Dendritic cell treated with granulocyte-macrophage colony-stimulating factor and Interleukin-4, amounts not matched to agents 40 ng/mL and 50 ng/mL, for 4 days (primary cell): ENCODE measurements around the gene UGT1A6.

Experiments used
- H3K27ac Mint-ChIP-seq: one replicate; pipeline ENCODE4 v1.8.0; 2022; ENCODE audit warnings: mild to moderate bottlenecking, mixed read lengths
- H3K27me3 Mint-ChIP-seq: one replicate; pipeline ENCODE4 v1.8.0; 2022; ENCODE audit warnings: mild to moderate bottlenecking, mixed read lengths
- H3K36me3 Mint-ChIP-seq: one replicate; pipeline ENCODE4 v1.8.0; 2022; ENCODE audit warnings: low read depth, mixed read lengths
- H3K4me1 Mint-ChIP-seq: one replicate; pipeline ENCODE4 v1.8.0; 2022; ENCODE audit warnings: low read depth, mixed read lengths
- H3K4me3 Mint-ChIP-seq: one replicate; pipeline ENCODE4 v1.8.0; 2022; ENCODE audit warnings: mild to moderate bottlenecking, moderate library complexity, mixed read lengths
- H3K9me3 Mint-ChIP-seq: one replicate; pipeline ENCODE4 v1.8.0; 2022; ENCODE audit warnings: mixed read lengths
- intact Hi-C: fragments of 100-400 bp; cut with micrococcal nuclease; formaldehyde crosslinking; loops from one replicate; pipeline ENCODE4 v1.15.0; 2022

The UGT1A6 gene

DNA sequence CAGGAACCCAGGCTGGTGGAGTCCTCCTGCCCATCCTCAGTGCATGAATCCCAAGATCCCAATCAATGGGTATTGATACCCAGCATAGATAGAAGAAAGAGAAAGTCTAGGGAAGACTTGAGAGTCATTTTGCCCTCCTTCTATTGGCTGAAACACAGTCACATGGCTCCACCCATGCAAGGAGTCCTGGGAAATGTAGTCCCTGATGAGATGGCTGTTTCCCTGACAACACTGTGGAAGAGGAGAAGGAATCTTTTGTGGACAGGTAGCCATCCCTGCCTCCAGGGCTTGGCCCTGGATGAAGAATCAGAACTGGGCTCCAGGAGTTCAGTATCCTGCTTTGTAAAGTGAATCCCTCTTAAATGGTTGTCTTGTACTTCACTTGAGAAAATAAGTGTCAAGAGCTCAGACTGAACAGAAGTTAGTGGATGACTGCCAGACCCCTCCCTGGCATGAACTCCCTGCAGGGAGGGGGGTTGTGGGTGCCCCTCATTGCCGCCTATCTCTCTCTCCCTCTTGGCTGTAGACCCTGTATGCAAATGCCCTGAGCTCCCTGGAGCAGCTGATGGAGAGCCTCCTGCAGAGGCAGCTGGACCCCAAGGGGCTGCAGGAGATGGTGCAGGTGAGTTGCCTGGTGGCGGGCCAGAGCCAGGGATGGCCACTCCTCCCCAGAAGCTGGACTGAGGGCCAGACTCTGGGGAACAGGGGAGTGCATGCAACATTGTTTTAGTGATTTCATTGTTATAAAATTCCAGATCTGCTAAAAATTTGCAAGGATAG lies 121.6 kb downstream of the UGT1A6 start:
- H3K4me1 Mint-ChIP-seq, result no peaks in the 10 kb centered on the region
- H3K4me3 Mint-ChIP-seq, result no peak overlapping the region
- intact Hi-C loops, result no loop called here
- H3K27me3 Mint-ChIP-seq, result peaks cover 3% of the 10 kb centered on the region
- H3K36me3 Mint-ChIP-seq, result no peaks in the 10 kb centered on the region
- H3K27ac Mint-ChIP-seq, result no peak overlapping the region
- no peaks in the 10 kb centered on the region for H3K9me3 Mint-ChIP-seq

DNA sequence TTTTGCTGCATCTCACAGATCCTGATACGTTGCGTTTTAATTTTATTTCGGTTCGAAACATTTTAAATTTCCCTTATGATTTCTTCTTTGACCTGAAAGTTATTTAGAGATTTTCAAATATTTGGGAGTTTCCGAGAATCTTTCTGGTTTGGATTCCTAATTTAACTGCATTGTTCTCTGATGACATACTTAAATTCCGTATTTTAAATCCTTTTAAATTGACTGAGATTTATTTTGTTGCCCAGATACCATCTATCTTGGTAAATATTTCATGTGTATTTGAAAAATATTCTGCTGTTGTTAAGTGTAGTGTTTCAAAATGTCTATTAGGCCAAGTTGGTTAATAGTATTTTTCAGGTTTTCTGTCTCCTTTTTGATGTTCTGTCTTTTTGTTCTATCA lies 123.2 kb downstream of the UGT1A6 start:
- H3K27me3 Mint-ChIP-seq, result peaks cover 3% of the 10 kb centered on the region
- no peak overlapping the region for H3K4me3 Mint-ChIP-seq
- no peaks in the 10 kb centered on the region for H3K9me3 Mint-ChIP-seq
- no peak overlapping the region for H3K27ac Mint-ChIP-seq
- no peaks in the 10 kb centered on the region for H3K36me3 Mint-ChIP-seq
- intact Hi-C loops, result no loop called here
- no peaks in the 10 kb centered on the region for H3K4me1 Mint-ChIP-seq

DNA sequence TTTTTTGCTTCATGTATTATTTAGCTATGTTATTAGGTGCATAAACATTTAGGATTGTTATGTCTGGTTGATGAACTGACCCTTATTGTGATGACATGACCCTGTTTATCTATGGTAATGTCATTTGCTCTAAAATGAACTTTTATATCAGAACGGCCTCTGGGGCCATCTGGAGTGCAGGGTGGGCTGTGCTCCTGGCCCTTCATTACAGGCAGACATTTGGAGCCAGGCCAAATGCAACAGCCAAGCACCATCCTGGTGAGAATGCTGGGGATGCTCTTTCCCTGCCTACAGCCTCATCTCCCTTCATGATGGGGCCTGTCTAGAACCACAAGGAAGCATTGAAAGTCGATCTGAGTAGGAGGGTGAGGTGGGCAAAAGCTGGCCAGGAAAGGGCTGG lies 123.6 kb downstream of the UGT1A6 start:
- H3K27me3 Mint-ChIP-seq, result peaks cover 3% of the 10 kb centered on the region

DNA sequence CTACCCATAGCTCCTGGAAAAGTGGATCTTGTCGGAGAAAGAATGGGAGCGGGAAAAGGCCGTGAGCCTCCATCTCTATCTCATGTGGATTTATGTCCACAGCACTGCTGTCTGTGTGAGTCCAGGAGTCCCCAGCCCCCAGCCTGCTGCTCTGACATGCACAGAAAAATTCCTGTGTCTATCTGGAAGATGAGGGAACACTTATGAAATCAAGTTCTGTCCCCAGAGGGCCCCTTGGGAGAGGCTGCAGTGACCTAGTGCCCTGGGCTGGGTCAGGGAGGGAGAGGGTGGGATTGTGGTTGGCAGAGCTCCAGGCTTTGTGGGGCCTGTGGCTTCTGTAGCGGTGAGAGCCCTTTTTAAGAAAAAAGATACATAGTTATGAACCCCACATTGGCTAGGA lies 124.1 kb downstream of the UGT1A6 start:
- H3K4me1 Mint-ChIP-seq, result no peaks in the 10 kb centered on the region
- peaks cover 3% of the 10 kb centered on the region for H3K27me3 Mint-ChIP-seq
- H3K4me3 Mint-ChIP-seq, result no peak overlapping the region
- no peaks in the 10 kb centered on the region for H3K9me3 Mint-ChIP-seq
- intact Hi-C loops, result no loop called here
- H3K27ac Mint-ChIP-seq, result no peak overlapping the region
- no peaks in the 10 kb centered on the region for H3K36me3 Mint-ChIP-seq

More for the DNA sequence above, 123.6 kb downstream of the UGT1A6 start:
- H3K27ac Mint-ChIP-seq, result no peak overlapping the region
- H3K4me1 Mint-ChIP-seq, result no peaks in the 10 kb centered on the region
- no peaks in the 10 kb centered on the region for H3K36me3 Mint-ChIP-seq
- no peaks in the 10 kb centered on the region for H3K9me3 Mint-ChIP-seq
- intact Hi-C loops, result no loop called here
- H3K4me3 Mint-ChIP-seq, result no peak overlapping the region

DNA sequence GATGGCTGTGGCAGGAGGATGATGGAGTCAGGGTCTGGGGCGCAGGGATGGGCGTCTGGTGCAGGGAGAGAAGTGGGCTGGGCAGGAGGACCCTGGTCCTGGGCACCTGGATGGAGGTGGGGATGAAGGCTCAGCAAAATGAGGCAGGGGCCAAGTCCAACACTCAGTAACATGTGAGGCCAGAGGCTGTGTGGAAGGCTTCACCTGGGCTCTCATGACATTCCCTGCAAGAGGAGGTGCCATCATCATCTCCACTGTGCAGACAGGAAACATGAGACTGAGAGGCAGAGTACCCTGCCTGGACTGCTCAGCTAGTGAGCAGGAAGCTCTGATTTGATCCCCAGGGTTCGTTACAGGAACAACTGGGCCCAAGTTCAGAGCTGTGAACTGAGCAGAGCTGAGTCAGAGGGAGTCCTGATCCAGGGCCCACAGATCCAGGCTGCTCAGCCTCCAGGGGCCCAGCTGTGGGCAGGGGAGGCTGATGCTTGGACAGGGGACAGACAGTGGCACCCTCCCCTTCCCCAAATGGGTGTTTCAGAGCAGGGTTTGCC lies 124.7 kb downstream of the UGT1A6 start:
- no peaks in the 10 kb centered on the region for H3K4me1 Mint-ChIP-seq
- H3K27me3 Mint-ChIP-seq, result peaks cover 3% of the 10 kb centered on the region
- no peaks in the 10 kb centered on the region for H3K9me3 Mint-ChIP-seq
- intact Hi-C loops, result no loop called here
- H3K4me3 Mint-ChIP-seq, result no peak overlapping the region
- H3K27ac Mint-ChIP-seq, result no peak overlapping the region
- no peaks in the 10 kb centered on the region for H3K36me3 Mint-ChIP-seq

DNA sequence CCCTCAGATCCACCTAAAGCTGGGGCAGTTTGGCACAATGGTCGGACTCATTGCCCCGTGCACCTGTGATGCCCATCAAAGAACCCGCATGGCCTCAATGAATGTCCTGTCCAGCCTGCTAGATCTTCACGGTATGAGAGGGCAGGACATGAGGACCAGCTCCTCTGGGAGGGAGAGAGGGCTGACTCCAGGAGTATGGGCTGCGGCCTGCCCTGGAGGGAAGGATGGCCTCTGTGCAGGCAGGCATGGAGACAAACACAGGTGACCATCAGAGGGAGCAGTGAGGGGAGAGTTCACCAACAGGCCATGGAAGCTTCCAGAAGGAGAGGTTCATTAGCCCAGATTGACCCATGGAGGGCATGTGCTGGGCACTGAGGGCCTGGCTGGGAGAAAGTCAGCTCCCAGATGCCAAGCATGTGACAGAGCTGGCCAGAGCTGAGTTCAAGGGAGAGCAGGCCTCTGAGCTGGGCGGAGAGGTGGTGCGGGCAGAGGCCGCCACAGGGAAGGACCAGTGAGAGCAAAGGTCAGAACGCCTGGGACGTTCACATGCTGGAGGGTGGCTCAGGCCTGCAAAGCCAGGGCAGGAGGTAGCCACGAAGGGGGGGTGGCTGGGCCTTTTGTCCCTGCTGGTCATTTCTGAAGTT lies 125.4 kb downstream of the UGT1A6 start:
- Mint-ChIP-seq H3K4me1 (peaks cover 3% of the 10 kb centered on the region), H3K4me3 (no peak overlapping the region), H3K36me3 (no peaks in the 10 kb centered on the region), H3K9me3 (no peaks in the 10 kb centered on the region), H3K27ac (no peak overlapping the region), H3K27me3 (peaks cover 3% of the 10 kb centered on the region)
- intact Hi-C loops, result no loop called here

DNA sequence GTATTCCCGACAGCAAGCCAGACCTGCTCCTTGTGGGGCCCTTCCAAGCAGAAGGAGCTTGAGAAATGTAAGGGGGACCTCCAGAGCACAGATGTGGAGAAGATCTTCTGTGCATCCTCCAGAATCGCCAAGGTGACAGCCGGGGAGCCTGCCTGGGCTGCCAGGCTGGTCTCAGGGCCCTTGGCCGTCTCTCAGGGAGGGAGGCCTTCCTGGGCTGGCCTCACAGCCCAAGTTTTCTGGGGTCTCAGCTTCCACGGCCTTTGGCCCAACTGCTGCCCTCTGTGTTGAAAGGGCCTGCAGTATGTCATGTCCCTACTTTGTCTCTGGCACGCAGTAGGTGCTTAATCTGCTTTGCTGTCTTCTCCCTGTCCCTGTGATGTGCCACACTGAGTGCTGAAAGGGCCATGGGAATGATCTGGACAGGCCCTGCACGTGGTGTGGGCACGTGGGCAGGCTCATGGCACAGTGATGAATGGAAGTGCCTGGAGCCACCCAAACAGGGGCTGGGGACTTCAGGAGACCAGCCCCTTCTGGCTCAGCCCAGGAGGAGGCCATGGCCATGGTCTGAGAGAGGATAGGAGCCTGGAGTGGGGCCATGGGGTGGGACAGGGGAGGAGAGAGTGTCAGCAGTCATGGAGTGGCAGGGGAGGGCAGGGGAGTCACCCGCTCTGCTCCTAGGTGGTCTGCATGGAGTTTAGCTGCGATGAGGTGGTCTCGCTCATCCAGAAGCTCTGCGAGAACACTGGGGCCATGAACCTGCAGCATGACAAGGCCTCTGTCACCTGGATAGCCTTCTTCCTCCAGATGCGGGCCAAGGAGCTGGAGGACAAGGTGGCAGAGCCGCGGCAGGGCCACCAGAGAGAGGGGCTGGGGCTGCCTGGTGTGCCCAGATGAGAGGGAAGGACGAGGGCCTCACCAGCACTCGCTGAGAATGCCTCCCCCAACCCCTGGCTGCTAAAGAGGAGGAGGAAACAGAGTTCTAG lies 126.2 kb downstream of the UGT1A6 start:
- Mint-ChIP-seq H3K27ac (no peak overlapping the region), H3K27me3 (peaks cover under 1% of the 10 kb centered on the region), H3K9me3 (no peaks in the 10 kb centered on the region), H3K4me1 (peaks cover 8% of the 10 kb centered on the region), H3K36me3 (no peaks in the 10 kb centered on the region), H3K4me3 (no peak overlapping the region)
- intact Hi-C loops, result no loop called here

DNA sequence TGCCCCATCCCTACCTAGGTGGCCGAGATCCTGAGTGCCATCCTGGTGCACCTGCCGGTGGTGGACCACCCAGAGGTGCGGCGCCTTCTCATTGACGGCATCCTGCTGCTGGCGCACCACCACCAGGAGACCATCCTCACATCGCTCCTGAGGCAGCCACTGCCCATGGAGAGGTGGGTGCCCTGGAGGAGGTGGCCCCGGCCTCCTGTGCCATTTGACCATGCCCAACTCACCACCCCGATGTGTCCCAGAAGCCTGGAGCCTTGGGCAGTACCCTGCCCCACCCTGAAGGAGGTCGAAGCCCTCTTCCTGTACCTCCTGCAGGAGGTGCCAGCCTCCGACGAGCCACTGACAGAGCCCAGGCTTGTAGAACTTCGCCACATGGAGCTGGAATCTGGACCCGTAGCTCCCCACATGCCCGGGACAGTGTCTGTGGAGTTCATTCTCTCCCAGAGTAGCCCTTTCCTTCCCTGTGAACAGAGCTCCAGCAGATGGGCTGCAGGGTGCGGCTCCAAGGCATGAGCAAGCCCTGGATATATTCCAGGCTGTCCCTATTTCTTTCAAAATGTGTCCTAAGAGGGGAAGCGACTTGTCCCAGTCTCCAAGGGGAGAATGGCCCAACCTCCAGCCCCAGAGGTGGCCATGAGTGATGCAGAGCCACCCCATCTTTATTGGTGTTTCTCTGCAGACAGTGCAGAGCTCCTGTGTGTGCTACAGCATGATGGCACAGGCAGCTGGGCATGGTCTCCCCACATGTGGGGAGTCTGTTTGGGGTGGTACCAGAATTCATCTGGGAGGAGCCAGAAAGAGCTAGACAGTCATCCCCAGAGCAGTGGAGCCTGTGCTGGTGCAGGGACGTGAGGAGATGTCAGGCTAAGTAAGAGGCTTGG lies 127.4 kb downstream of the UGT1A6 start:
- Mint-ChIP-seq H3K36me3 (no peaks in the 10 kb centered on the region), H3K27me3 (no peaks in the 10 kb centered on the region)
- intact Hi-C loops, result no loop called here

DNA sequence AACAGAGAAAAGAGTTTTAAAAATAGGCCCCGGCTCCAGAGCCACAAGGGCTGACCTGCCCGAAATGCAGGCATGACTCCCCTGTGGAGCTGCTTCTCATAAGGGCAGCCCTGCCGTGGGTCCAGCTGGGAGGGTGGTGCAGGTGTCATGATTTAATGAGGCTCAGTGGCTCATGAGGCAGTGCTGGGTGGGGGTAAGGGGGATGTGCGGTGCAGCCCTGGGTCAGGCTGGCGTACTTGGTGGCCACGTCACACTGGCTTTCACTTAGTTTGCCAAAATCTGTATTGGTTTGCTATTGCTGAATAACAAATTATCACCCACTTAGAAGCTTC lies 128.1 kb downstream of the UGT1A6 start:
- Mint-ChIP-seq H3K27me3 (peaks cover 2% of the 10 kb centered on the region), H3K4me1 (peaks cover 8% of the 10 kb centered on the region), H3K27ac (no peak overlapping the region), H3K4me3 (no peak overlapping the region), H3K9me3 (no peaks in the 10 kb centered on the region), H3K36me3 (no peaks in the 10 kb centered on the region)
- intact Hi-C loops, result no loop called here

More for the DNA sequence above, 127.4 kb downstream of the UGT1A6 start:
- Mint-ChIP-seq H3K4me1 (peaks cover 8% of the 10 kb centered on the region), H3K9me3 (no peaks in the 10 kb centered on the region), H3K4me3 (no peak overlapping the region), H3K27ac (no peak overlapping the region)

DNA sequence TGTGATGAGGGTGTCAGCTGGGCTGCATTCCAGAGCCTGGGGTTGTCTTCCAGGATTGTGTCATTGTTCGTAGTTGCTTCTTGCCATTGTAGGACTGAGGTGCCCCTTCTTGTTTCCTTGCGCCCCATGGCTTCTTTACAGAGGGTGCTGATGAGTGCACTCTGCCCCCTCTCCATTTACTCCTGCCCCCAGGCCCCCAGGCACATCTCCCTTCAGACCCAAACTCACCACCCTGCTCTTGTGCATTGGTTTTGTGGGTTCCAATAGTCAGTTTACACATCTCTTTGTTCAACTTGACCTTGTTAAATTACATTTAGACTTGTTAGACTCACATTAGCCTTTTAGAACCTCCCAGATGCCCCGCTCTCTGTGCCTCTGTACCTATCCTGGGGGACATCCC lies 128.5 kb downstream of the UGT1A6 start:
- no peak overlapping the region for H3K4me3 Mint-ChIP-seq
- H3K36me3 Mint-ChIP-seq, result no peaks in the 10 kb centered on the region
- peaks cover 2% of the 10 kb centered on the region for H3K27me3 Mint-ChIP-seq
- H3K4me1 Mint-ChIP-seq, result peaks cover 8% of the 10 kb centered on the region
- no peak overlapping the region for H3K27ac Mint-ChIP-seq
- H3K9me3 Mint-ChIP-seq, result no peaks in the 10 kb centered on the region
- intact Hi-C loops, result no loop called here

DNA sequence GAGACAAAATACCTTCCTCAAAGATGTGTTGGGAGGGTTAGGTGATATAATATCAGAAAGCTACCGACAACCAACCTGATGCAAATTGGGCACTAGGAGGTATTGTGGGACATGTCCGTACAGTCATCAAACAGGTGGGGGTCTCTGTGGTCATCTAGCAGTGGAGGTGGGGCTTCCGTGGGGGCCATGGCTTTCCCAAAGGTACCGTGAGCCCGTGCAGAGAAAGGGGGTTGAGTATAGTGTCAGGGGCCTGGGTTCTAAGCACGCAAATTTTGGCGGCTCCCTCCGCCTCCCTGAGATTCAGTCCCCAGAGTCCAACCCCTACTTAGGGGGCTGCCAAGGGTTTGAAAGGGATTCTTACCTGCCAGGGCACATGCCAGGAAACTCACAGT lies 129.0 kb downstream of the UGT1A6 start:
- Mint-ChIP-seq H3K4me3 (no peak overlapping the region), H3K36me3 (no peaks in the 10 kb centered on the region), H3K27me3 (peaks cover 2% of the 10 kb centered on the region), H3K9me3 (no peaks in the 10 kb centered on the region), H3K4me1 (peaks cover 8% of the 10 kb centered on the region), H3K27ac (no peak overlapping the region)
- intact Hi-C loops, result no loop called here

DNA sequence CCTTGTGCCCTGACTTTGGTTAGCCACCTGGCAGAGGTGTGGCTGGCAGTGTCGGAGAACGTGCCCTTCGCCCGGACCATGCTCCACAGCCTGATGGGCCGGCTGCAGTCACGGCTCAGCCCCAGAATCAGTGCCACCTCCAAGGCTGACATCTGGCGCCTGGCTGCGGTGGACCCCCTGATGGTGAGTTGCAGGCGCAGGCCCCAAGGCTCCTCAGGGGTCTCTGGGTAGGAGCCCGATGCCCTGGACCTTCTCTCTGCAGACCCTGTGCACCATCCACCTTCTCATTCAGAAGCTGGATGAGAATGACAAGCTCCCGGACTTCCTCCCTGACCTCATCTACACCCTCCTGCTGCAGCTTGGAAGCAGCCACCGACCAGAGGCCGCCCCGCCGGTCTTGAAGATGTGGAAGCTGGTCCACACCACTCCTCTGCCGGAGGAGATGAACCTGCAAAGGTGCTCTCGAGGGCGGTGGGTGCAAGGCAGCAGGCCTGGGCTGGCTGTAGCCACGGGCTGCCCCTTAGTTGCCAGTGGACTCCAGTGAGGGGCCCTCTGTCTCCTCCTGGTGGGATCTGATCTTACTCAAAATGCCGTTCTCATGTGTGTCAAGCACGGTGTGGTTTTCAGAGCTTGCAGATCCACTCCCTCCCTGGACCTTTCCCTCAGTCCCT lies 129.5 kb downstream of the UGT1A6 start:
- intact Hi-C loops, result no loop called here
- H3K27ac Mint-ChIP-seq, result no peak overlapping the region
- no peaks in the 10 kb centered on the region for H3K9me3 Mint-ChIP-seq

More for the DNA sequence above, 129.5 kb downstream of the UGT1A6 start:
- Mint-ChIP-seq H3K4me1 (peaks cover 8% of the 10 kb centered on the region), H3K4me3 (no peak overlapping the region), H3K36me3 (no peaks in the 10 kb centered on the region), H3K27me3 (peaks cover 2% of the 10 kb centered on the region)
